ENCODE measurements around the gene RCAN1. TPM values are rescaled to one million over a fixed set of nuclear protein-coding genes. Genes with fewer than 3 reads are reported as not detected.

The RCAN1 gene
- total RNA-seq, 1 experiment from 2014 or later, result 5.4 TPM

DNA sequence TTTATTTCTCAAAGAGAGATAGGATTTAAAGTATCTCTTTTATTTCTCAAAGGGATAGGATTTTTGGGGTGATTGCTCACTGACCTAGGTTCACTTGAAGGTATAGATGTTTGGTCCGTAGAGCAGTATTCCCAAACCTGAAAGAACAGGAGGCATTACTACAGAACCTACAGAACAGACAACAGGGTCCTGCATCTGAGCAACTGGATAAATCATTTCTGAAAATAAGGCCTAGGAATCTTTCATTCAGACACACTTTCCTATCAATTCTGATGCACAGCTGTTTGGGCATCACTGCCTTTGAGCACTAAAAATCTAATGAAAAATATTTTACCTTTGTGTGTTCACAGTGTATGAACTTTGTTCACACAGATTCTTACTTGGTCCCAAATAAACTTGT is 36.7 kb upstream of the RCAN1 start:
- Histone ChIP-seq H3K27ac (ENCODE audit: low read depth, low read length, poor library complexity, severe bottlenecking) (no peak overlapping the region), H3K4me1 (ENCODE audit: insufficient read depth, low read length, poor library complexity, severe bottlenecking) (no peaks in the 10 kb centered on the region), H3K4me3 (ENCODE audit: low read depth, low read length, poor library complexity, severe bottlenecking) (no peak overlapping the region), H3K9me3 (ENCODE audit: low read depth, low read length, poor library complexity, severe bottlenecking) (peaks cover 6% of the 10 kb centered on the region), H3K27me3 (replicated peaks; ENCODE audit: insufficient read depth, low read depth, low read length, poor library complexity) (peaks cover 21% of the 10 kb centered on the region), H3K36me3 (ENCODE audit: insufficient read depth, low read length, poor library complexity, severe bottlenecking) (no peaks in the 10 kb centered on the region)
- ChIA-PET POLR2A (ENCODE audit: low non-redundant PET) (no interaction called here), CTCF (no interaction called here)
- TF ChIP-seq EZH2 (IDR thresholded peaks at IDR 0.05; ENCODE audit: borderline replicate concordance, low read depth, low read length, poor library complexity, severe bottlenecking), result no peak
- BruUV-seq (replicated peaks), result no TSS peak
- intact Hi-C loops (cut with micrococcal nuclease; ENCODE audit: unreplicated experiment), result no loop called here
- DNase-seq (ENCODE audit: low spot score), result no peak

- CTCF ChIA-PET, result no interaction called here
- H3K27me3 ChIP-seq (replicated peaks; ENCODE audit: insufficient read depth, low read depth, low read length, poor library complexity), result peaks cover 14% of the 10 kb centered on the region
- POLR2A ChIA-PET (ENCODE audit: low non-redundant PET), result no interaction called here
- H3K4me3 ChIP-seq (ENCODE audit: low read depth, low read length, poor library complexity, severe bottlenecking), result no peak overlapping the region
- peaks cover 6% of the 10 kb centered on the region for H3K9me3 ChIP-seq (ENCODE audit: low read depth, low read length, poor library complexity, severe bottlenecking)
- no peaks in the 10 kb centered on the region for H3K36me3 ChIP-seq (ENCODE audit: insufficient read depth, low read length, poor library complexity, severe bottlenecking)
- BruUV-seq (replicated peaks), result no TSS peak
- H3K4me1 ChIP-seq (ENCODE audit: insufficient read depth, low read length, poor library complexity, severe bottlenecking), result no peaks in the 10 kb centered on the region
- intact Hi-C loops (cut with micrococcal nuclease; ENCODE audit: unreplicated experiment), result no loop called here
- no peak for TF ChIP-seq EZH2 (IDR thresholded peaks at IDR 0.05; ENCODE audit: borderline replicate concordance, low read depth, low read length, poor library complexity, severe bottlenecking)
- TF ChIP-seq, protein P1, sequence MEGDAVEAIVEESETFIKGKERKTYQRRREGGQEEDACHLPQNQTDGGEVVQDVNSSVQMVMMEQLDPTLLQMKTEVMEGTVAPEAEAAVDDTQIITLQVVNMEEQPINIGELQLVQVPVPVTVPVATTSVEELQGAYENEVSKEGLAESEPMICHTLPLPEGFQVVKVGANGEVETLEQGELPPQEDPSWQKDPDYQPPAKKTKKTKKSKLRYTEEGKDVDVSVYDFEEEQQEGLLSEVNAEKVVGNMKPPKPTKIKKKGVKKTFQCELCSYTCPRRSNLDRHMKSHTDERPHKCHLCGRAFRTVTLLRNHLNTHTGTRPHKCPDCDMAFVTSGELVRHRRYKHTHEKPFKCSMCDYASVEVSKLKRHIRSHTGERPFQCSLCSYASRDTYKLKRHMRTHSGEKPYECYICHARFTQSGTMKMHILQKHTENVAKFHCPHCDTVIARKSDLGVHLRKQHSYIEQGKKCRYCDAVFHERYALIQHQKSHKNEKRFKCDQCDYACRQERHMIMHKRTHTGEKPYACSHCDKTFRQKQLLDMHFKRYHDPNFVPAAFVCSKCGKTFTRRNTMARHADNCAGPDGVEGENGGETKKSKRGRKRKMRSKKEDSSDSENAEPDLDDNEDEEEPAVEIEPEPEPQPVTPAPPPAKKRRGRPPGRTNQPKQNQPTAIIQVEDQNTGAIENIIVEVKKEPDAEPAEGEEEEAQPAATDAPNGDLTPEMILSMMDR (conservative IDR thresholded peaks at IDR 0.05; ENCODE audit: low read depth, low read length), result no peak
- no peak for DNase-seq (ENCODE audit: low spot score)
- H3K27ac ChIP-seq (ENCODE audit: low read depth, low read length, poor library complexity, severe bottlenecking), result no peak overlapping the region
Observed at GRCh38 chr21:34650861-34651431, 36.0 kb upstream of the RCAN1 start.

DNA sequence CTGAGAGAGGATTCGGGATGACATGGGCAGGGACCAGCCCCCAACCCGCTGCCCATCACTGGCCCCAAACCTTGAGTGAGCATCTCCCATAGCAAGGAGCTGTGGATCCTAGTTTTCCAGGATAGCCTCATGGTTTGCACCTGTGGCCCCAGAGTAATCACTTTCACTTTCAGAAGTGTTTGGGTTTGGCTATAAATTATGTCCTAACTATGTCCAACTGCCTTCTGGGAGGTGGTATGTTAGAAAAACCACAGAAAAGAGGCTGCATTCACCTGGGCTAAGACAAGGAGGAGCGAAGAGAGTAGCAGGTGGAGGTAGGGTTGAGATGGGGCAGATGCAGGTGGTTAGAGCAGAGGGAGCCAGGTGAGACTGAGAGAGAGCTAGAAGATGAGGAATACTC is 34.5 kb upstream of the RCAN1 start:
- no TSS peak for BruUV-seq (replicated peaks)
- Histone ChIP-seq H3K36me3 (ENCODE audit: insufficient read depth, low read length, poor library complexity, severe bottlenecking) (no peaks in the 10 kb centered on the region), H3K27me3 (replicated peaks; ENCODE audit: insufficient read depth, low read depth, low read length, poor library complexity) (peaks cover 5% of the 10 kb centered on the region), H3K27ac (ENCODE audit: low read depth, low read length, poor library complexity, severe bottlenecking) (no peak overlapping the region), H3K4me1 (ENCODE audit: insufficient read depth, low read length, poor library complexity, severe bottlenecking) (no peaks in the 10 kb centered on the region), H3K4me3 (ENCODE audit: low read depth, low read length, poor library complexity, severe bottlenecking) (no peak overlapping the region), H3K9me3 (ENCODE audit: low read depth, low read length, poor library complexity, severe bottlenecking) (peaks cover 6% of the 10 kb centered on the region)
- DNase-seq (ENCODE audit: low spot score), result no peak
- CTCF ChIA-PET, result no interaction called here
- no peak for TF ChIP-seq EZH2 (IDR thresholded peaks at IDR 0.05; ENCODE audit: borderline replicate concordance, low read depth, low read length, poor library complexity, severe bottlenecking)
- TF ChIP-seq, protein P1 (conservative IDR thresholded peaks at IDR 0.05; ENCODE audit: low read depth, low read length), result no peak
- intact Hi-C loops (cut with micrococcal nuclease; ENCODE audit: unreplicated experiment), result no loop called here
- POLR2A ChIA-PET (ENCODE audit: low non-redundant PET), result no interaction called here

DNA sequence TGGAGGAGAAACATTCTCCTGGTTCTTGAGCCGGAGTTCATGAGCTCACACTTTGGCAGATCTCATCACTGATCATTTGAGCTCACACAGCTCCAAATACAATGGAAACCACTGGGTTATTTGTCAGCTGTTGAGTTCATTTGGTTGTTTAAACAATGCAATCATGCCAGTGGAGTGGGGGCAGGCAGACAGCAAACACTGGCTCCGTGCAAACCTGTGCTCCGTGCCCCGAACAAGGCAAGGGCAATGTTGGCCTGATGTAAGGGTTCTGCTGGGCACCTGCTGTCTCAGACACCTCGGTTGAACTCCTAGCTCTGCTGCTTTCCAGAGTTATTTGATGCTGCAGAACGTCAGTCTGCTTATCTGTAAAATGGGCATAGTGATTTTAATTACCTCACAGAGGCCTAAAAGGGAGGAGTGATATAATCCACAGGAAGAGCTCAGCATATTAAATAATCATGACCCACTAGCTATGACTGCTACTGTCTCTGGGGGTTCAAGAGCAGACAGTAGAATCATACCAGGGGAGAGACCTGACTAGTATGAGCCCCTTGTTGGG is 33.9 kb upstream of the RCAN1 start:
- no peak for TF ChIP-seq EZH2 (IDR thresholded peaks at IDR 0.05; ENCODE audit: borderline replicate concordance, low read depth, low read length, poor library complexity, severe bottlenecking)
- TF ChIP-seq, protein P1 (conservative IDR thresholded peaks at IDR 0.05; ENCODE audit: low read depth, low read length), result no peak
- intact Hi-C loops (cut with micrococcal nuclease; ENCODE audit: unreplicated experiment), result no loop called here
- Histone ChIP-seq H3K4me3 (ENCODE audit: low read depth, low read length, poor library complexity, severe bottlenecking) (no peak overlapping the region), H3K36me3 (ENCODE audit: insufficient read depth, low read length, poor library complexity, severe bottlenecking) (no peaks in the 10 kb centered on the region), H3K27ac (ENCODE audit: low read depth, low read length, poor library complexity, severe bottlenecking) (no peak overlapping the region), H3K4me1 (ENCODE audit: insufficient read depth, low read length, poor library complexity, severe bottlenecking) (no peaks in the 10 kb centered on the region), H3K9me3 (ENCODE audit: low read depth, low read length, poor library complexity, severe bottlenecking) (peaks cover 6% of the 10 kb centered on the region), H3K27me3 (replicated peaks; ENCODE audit: insufficient read depth, low read depth, low read length, poor library complexity) (peaks cover 5% of the 10 kb centered on the region)
- CTCF ChIA-PET, result interaction anchor here (0.5 kb wide), 1 partner anchor 1284 kb away, joined by 6 read pairs; no protein-coding TSS in a partner anchor
- POLR2A ChIA-PET (ENCODE audit: low non-redundant PET), result no interaction called here
- no peak for DNase-seq (ENCODE audit: low spot score)
- no TSS peak for BruUV-seq (replicated peaks)
